ENCODE measurements around the gene TAS1R1.

DNA sequence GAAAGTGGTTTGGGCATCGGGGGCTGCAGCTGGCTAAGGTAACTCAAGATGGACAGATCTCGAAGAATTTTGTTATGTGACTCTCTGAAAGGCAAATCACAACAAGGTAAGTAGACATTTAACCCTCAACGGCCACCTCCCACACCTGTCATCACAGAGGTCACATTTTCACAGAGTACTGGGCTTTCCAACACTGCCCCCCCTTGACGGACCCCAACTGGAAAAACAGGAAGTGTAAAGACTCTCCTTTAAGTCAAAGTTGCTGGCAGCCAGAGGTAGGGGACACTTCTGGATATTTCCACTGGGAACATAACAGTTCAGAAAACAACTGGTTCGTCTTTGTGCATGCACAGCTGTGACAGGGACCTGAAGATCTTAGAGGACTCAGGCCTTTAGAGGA lies 23.1 kb upstream of the TAS1R1 start:
- TF ChIP-seq, protein P1, sequence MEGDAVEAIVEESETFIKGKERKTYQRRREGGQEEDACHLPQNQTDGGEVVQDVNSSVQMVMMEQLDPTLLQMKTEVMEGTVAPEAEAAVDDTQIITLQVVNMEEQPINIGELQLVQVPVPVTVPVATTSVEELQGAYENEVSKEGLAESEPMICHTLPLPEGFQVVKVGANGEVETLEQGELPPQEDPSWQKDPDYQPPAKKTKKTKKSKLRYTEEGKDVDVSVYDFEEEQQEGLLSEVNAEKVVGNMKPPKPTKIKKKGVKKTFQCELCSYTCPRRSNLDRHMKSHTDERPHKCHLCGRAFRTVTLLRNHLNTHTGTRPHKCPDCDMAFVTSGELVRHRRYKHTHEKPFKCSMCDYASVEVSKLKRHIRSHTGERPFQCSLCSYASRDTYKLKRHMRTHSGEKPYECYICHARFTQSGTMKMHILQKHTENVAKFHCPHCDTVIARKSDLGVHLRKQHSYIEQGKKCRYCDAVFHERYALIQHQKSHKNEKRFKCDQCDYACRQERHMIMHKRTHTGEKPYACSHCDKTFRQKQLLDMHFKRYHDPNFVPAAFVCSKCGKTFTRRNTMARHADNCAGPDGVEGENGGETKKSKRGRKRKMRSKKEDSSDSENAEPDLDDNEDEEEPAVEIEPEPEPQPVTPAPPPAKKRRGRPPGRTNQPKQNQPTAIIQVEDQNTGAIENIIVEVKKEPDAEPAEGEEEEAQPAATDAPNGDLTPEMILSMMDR (IDR thresholded peaks at IDR 0.05) = no peak
- no peak for TF ChIP-seq POLR2A (IDR thresholded peaks at IDR 0.05)

Data from right lobe of liver (tissue), 4 donors.